NAMALWA (cell line): ENCODE data around the gene CREB3L4.
A peak's percentile ranks its signal among the peaks of the same experiment; 100 is the strongest.

Experiments used
- DNase-seq: peaks from one replicate; pipeline ENCODE4 v3.0.0-alpha.2; 2015; ENCODE audit warnings: low spot score

Gene CREB3L4, protein sequence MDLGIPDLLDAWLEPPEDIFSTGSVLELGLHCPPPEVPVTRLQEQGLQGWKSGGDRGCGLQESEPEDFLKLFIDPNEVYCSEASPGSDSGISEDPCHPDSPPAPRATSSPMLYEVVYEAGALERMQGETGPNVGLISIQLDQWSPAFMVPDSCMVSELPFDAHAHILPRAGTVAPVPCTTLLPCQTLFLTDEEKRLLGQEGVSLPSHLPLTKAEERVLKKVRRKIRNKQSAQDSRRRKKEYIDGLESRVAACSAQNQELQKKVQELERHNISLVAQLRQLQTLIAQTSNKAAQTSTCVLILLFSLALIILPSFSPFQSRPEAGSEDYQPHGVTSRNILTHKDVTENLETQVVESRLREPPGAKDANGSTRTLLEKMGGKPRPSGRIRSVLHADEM

DNA sequence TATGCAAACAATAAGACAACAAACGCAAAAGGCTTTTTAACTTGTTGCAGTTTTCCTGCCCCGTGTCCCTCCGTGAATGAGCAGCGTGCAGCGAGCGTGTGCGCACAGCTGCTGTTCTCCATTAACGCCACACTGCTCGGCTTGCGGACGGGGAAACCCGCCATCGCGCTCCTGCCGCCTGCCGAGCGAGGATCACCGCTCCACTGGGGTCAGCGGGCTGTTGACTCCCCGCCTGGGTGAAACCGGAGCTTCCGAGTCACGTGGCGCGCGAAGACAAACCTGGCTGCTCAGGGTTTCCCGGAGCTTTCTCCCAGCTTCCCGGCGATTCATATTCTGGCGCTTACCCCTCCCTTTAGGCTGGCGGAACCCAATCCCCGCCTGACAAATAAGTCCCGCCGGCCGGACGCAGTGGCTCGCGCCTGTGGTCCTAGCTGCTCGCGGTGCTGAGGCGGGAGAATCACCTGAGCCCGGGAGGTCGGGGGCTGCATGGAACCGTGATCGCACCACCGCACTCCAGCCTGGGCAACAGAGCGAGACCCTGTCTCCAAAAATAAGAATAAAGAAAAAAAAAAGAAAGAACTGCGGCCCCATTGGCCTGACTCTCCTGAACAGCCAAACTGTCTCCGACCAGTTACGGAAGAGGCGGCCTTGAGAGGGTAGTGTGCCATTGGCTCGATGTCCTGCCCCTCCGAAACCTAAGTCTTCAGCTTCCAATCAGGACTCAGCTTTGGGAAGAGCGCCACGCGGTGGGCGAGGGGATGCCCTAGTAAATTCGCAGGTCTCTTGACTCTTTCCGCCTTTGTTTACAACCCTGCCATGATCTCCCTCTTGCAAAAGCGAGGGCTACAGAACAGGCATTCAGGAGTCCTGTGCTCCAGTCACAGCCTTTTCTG, at the start of gene CREB3L4:
Gene CREB3L4 (plus strand): TSS at position 796 of the 893 bp plus-strand sequence. CDS start 624 bp downstream, outside the sequence.
- DNase-seq, result peak; percentile 100

DNA sequence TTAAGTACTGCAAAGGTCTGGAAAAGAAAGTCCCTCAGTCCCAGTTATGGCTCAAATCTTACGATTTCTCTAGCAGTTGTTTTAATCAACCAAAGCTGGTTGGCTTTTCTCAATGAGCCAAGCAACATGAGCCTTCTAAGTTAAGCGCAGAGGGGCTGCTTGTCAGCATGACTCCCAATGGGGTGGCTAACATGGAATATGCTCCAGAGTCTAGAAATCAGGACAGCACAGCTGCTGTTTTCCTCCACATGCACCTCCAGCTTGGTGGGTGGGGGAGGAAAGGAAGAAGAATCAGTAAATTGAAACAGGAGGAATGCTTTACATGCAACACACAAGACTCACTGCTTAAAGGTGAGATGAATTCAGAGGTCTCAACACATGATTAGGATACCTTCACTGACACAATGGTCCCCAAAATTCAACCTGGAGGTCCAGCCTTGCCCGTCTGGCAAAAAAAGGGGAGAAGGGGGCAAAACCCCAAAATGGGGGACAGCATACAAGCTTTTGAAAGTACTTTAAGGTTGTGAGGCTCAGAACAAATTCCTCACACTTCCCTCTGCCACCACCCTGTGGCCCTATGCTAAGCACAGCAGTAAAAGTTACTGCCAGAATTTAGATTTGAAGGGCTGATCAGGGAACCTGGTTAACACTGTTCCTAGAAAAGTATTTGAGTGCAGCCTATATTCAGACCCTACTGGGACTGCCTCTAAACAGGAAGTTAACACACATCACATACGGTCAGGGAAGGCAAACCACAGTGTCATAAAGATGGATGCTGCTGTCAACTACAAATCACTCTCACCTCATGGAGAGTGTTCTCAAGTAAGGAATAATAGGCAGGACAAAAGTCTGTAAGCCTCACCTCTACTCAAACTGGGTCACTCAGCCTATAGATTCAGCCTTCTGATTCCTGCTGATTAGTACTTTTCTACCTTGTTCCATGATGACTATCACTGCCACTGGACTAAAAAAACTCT, 47.5 kb upstream of the CREB3L4 start:
- peak; percentile 64 for DNase-seq

DNA sequence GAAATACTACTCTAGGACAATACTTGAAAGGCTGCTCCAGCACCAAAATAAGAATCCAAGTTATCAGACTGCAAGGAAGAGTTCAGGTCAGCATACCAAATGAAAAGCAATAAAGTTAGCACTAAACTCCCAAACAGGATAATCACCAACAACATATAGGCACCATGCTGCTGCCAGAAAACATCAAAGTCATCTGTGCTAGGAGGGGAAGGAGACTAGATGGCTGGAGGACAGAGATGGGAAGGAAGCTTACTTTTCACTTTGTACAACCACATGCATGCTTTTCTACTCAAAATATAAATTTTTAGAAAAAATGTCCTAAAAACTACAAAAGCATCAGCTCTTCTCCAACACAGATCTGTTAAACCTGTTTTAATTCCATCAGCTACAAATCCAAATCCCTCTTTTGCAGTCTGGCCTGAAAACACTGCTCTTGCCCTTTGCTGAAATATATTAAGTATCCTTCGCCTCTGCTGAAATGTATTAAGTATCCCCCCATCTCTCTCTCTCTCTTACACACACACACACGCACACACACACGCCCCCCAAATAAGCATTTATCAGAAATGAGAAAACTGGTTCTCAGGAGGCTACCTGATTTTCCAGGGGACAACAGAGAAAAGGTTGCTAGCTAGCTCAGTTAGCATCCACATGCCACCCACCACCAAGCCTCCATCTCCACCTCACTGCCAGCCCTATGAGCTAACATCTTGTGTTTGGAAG, 46.5 kb upstream of the CREB3L4 start:
- DNase-seq, result peak; percentile 32

- peak; percentile 61 for DNase-seq
These were observed 46.0 kb upstream of the CREB3L4 start for GRCh38 chr1:153921803-153922075.

DNA sequence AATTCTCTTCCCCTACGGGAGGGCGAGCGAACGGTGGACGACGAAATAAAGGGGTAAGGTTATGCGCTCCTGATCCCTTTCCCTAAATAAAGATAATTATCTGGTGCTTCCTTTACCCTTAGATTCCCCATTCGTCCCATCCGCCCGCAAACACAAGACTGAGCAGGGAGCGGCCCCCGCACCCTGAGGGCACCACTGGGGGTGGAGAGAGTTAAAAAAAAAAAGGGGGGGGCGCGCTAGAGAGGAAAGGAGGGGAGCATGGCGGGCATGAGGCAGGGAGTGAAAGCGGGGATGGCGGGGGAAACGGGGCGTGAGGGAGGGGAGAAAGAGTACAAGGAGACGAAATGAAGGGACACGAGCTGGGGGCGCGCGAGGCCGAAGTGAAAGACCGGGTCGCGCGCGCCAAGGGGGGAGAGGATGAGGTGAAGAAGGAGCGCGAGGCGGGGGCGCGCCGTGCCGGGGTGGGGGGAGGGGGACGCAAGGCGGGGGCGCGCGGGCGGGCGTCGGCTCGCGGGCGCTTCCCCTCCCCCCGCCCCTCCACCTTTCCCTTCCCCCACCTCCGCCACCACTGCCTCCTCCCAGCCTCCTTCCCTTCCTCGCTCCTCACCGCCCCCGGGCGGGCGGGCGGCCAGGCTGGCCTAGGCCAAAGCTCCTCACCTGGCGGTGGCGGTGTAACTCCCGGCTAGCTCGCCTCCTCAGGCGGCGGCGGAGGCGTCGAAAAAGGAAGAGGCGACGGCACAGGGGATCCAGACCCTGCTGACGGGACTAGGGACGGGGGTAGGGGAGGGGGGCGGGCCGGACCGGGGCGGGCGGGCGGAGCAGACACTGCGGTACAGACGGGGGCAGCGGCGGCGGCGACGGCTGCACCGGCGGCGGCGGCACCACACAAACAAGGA, 45.4 kb upstream of the CREB3L4 start:
- no peak for DNase-seq

- DNase-seq, result peak; percentile 100
These were observed 44.5 kb upstream of the CREB3L4 start, which contains the start of gene GATAD2B for GRCh38 chr1:153922972-153923925. GATAD2B (minus strand) TSS chr1:153922972; CDS start chr1:153828347, 94,625 bp downstream.

- no peak for DNase-seq
These were observed 41.3 kb upstream of the CREB3L4 start for GRCh38 chr1:153926405-153926804.

GRCh38 chr1:153928245-153928644, 39.5 kb upstream of the CREB3L4 start:
- DNase-seq, result no peak

- no peak for DNase-seq
These were observed 38.8 kb upstream of the CREB3L4 start for GRCh38 chr1:153928791-153929341.

GRCh38 chr1:153929426-153929825, 38.3 kb upstream of the CREB3L4 start:
- no peak for DNase-seq

GRCh38 chr1:153929981-153930948, 37.4 kb upstream of the CREB3L4 start:
- DNase-seq, result no peak

- DNase-seq, result no peak
These were observed 35.3 kb upstream of the CREB3L4 start for GRCh38 chr1:153932156-153933131.

DNA sequence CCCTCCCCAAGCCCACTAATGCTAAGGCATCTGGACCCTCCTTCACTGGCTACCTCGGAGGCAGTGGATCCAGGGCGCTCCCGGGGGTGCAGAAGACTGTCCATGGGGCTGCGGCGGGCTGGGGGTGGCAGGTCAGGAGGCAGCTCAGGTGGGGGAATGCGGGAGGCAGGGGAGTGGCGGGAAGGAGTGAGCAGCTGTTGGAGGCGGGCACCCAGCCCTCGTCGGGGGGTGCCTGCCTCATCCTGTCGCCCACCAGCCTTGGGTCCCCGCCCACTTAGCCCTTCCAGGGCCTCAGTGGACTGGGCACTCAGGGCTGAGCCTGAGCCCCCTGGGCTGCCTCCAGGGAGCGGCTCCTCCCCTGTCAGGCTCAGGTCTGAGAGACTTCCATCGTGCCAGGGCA, 34.3 kb upstream of the CREB3L4 start:
- DNase-seq, result no peak

GRCh38 chr1:153933955-153934354, 33.7 kb upstream of the CREB3L4 start:
- DNase-seq, result no peak

- DNase-seq, result no peak
These were observed 33.0 kb upstream of the CREB3L4 start for GRCh38 chr1:153934746-153935145.
